ENCODE results near the gene ZNF621.

The ZNF621 gene

DNA sequence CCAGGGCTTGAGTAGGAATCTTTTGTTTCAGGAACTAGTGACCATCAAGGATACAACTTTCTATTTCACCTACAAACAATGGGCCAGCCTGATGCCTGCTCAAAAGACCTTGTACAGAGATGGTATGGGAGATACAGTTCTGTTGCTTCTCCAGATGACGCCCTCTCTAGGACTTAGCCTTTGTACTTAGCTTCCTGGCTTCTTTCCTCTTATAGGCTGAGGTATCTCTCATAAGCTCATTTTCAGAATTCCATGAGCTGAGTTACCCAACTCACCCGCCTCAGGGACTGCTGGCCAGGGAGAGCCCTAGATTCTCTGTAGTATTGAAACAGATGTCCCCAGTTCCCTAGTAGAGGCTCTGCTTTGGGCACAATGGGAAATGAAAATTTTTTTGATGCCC lies 27.5 kb upstream of the ZNF621 start:
- TF ChIP-seq, protein P1, sequence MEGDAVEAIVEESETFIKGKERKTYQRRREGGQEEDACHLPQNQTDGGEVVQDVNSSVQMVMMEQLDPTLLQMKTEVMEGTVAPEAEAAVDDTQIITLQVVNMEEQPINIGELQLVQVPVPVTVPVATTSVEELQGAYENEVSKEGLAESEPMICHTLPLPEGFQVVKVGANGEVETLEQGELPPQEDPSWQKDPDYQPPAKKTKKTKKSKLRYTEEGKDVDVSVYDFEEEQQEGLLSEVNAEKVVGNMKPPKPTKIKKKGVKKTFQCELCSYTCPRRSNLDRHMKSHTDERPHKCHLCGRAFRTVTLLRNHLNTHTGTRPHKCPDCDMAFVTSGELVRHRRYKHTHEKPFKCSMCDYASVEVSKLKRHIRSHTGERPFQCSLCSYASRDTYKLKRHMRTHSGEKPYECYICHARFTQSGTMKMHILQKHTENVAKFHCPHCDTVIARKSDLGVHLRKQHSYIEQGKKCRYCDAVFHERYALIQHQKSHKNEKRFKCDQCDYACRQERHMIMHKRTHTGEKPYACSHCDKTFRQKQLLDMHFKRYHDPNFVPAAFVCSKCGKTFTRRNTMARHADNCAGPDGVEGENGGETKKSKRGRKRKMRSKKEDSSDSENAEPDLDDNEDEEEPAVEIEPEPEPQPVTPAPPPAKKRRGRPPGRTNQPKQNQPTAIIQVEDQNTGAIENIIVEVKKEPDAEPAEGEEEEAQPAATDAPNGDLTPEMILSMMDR (IDR thresholded peaks at IDR 0.05; ENCODE audit: borderline replicate concordance, insufficient read depth, low read depth, low read length): no peak
- H3K4me3 ChIP-seq (ENCODE audit: low read depth, low read length): no peak overlapping the region

DNA sequence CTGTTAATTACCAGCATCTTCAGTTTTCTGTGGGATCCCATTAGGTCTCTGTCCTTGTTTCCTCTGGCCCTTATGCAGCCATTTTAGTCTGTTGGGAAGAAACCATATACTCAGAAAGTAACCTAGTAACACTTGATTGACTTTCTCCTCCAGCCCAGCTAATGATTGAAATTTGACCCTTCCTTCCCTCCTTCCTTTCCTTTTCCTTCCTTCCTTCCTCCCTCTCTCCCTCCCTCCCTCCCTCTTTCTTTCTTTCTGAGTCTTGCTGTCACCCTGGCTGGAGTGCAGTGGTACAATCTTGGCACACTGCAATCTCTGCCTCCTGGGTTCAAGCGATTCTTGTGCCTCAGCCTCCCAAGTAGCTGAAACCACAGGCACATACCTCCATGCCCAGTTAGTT lies 24.8 kb upstream of the ZNF621 start:
- TF ChIP-seq, protein P1 (IDR thresholded peaks at IDR 0.05; ENCODE audit: borderline replicate concordance, insufficient read depth, low read depth, low read length): no peak
- H3K4me3 ChIP-seq (ENCODE audit: low read depth, low read length): no peak overlapping the region

DNA sequence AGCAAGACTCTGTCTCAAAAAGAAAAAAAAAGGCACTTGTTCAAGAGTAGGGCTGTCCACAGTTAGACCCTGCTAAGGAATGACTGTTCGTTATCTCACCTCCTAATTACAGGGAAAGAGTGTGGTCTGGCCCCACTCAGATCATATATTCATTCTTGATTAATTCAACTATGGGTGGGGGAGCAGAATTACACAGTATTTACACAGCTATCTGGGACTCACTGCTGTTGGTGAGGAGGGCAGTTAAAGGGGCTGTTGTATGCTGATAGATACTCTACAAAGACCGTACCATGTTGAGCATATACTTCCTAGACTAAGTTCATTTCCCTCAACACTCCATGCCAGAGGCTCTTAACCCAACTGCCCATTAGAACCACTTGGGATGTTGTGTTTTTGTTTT lies 22.7 kb upstream of the ZNF621 start:
- TF ChIP-seq, protein P1 (IDR thresholded peaks at IDR 0.05; ENCODE audit: borderline replicate concordance, insufficient read depth, low read depth, low read length): no peak
- H3K4me3 ChIP-seq (ENCODE audit: low read depth, low read length): no peak overlapping the region

DNA sequence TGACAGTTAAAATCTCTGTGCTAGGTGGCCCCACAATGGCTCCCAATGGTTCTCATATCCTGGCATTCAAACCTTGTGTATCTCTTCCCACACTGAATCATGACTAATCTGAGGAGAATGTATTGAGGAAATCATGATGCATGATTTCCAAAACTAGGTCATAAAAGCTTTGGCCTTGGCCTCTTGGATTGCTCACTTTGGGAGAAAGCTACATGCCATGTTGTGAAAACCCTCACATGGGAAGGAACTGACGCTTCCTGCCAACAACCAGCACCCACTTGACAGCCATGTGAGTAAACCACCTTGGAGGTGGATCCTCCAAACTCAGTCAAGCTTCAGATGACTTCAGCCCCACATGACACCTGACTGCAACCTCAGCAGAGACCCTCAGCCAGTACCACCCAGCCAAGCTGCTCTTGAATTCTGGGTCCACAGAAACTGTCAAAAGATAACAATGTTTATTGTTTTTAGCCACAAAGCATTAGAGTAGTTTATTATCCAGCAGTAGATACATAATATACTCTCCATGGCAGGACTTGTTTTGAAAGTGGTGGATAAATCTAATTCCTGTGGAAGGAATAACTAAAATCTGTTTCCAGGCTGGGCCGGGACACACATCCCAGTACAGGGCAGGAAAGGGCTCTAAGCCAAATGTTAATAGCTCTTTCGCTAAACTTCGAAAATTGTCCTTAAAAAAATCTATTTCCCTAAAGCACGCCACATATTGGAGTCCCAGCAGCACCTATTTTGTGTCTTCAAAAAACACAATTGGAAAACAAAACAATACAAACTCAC lies 19.9 kb upstream of the ZNF621 start:
- no peak overlapping the region for H3K4me3 ChIP-seq (ENCODE audit: low read depth, low read length)
- TF ChIP-seq, protein P1 (IDR thresholded peaks at IDR 0.05; ENCODE audit: borderline replicate concordance, insufficient read depth, low read depth, low read length): no peak

DNA sequence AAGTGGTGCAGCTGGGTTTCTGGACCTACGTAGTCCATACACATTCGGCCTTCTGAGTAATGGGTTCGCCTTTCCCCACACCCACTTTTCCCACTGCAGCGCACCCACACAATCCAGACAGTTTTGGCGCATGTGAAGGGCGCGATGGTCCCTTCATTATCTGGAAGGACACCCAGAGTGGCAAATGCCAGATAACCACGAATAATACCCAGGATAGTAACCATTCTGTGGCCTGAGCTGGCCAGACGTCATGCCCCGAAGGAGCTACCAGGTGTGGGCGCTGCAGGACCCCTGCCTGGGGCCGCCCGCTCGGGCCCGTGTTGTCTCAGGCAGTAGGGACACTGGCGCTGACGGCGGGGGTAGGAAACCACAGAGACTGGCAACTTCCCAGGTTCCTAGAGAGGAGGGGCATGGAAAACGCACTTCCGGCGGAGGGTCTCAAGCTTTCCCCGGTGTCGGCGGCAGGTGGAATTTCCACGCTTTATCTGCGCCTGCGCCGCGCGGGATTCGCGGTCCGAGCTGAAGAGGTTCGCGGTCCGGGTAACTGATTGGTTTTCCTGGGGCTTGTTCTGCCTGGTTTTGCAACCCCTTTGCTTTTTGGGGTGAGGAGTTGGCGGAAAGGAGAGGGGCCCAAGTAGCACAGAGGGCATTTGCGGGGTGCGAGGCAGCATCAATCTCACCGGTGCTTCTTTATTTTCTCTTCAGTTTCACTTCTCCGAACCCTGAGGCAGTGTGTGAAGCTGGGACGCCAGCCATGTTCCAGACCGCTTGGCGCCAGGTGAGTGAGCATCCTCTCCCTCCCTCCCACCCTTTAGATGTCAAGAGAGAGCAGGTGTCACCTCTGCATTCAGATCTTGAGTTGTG lies 18.9 kb upstream of the ZNF621 start, which contains the start of gene ZNF620:
ZNF620 (plus strand) TSS at position 441 of the 864 bp plus-strand sequence; CDS start at position 755, 314 bp downstream.
- H3K4me3 ChIP-seq (ENCODE audit: low read depth, low read length): peak within 1 kb of the TSS; percentile 82
- TF ChIP-seq, protein P1 (IDR thresholded peaks at IDR 0.05; ENCODE audit: borderline replicate concordance, insufficient read depth, low read depth, low read length): peak; percentile 57

DNA sequence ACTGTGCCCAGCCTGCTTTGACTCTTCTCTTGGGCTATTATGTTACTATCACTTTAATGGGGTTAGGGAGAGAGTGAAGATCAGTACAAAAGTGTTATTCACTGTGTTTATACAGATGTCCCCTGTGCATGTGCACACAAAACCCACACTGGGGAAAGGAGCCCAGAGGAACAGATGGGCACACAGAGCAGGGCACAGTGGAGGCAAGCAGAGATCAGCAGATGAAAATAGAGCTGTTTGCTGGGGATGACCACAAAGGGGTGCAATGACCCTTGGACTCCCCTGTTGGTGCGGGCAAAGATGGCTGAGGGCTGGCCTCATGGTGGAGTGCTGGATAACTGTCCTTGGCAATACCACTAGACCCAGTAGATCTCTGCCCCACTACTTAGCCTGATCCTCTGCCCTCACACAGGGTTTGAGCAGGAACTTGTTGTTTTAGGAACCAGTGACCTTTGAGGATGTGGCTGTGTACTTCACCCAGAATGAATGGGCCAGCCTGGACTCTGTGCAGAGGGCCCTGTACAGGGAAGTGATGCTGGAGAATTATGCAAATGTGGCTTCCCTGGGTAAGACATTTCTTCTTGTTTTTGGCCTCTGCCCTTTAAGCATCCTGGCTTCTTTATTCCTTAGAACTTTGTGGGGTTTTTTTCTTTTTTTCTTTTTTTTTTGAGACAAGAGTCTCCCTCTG lies 13.6 kb upstream of the ZNF621 start:
- H3K4me3 ChIP-seq (ENCODE audit: low read depth, low read length): no peak overlapping the region
- TF ChIP-seq, protein P1 (IDR thresholded peaks at IDR 0.05; ENCODE audit: borderline replicate concordance, insufficient read depth, low read depth, low read length): no peak
